ENCODE measurements around the gene SRD5A1.

The SRD5A1 gene

GRCh38 chr5:6723122-6723815, 90.0 kb downstream of the SRD5A1 start:
- Histone ChIP-seq H3K9me3 (no peaks in the 10 kb centered on the region), H3K27me3 (no peaks in the 10 kb centered on the region), H3K4me1 (ENCODE audit: control insufficient read depth in 1 of 2, insufficient read depth in 1 of 2, low read depth in 1 of 2, low read length in 1 of 2) (peaks cover 0 to 21% of the 10 kb centered on the region in 2 experiments), H3K27ac (peak overlapping the region; percentile 62), H3K4me3 (ENCODE audit: low read depth in 1 of 2, low read length in 1 of 2) (no peak overlapping the region), H3K36me3 (peaks cover 6% of the 10 kb centered on the region)
- no peak for TF ChIP-seq CTCF (IDR thresholded peaks at IDR 0.05)

- peaks cover 0 to 21% of the 10 kb centered on the region in 2 experiments for H3K4me1 ChIP-seq (ENCODE audit: control insufficient read depth in 1 of 2, insufficient read depth in 1 of 2, low read depth in 1 of 2, low read length in 1 of 2)
- no peak for TF ChIP-seq CTCF (IDR thresholded peaks at IDR 0.05)
- H3K27me3 ChIP-seq, result no peaks in the 10 kb centered on the region
- H3K9me3 ChIP-seq, result no peaks in the 10 kb centered on the region
- H3K4me3 ChIP-seq (ENCODE audit: low read depth in 1 of 2, low read length in 1 of 2), result no peak overlapping the region
- H3K36me3 ChIP-seq, result peaks cover 6% of the 10 kb centered on the region
- H3K27ac ChIP-seq, result peak overlapping the region; percentile 62
These were observed 90.6 kb downstream of the SRD5A1 start for GRCh38 chr5:6723816-6724300.
